Activated CD8-positive, alpha-beta T cell treated with anti-CD3 and anti-CD28 coated beads, Interleukin-2, amount 10 ng/mL, durations not matched to agents 7 days and 5 days (primary cell): ENCODE data around the gene TKFC. TPM values are rescaled to one million over a fixed set of nuclear protein-coding genes. Genes with fewer than 3 reads are reported as not detected.
"Not testable (repeated sequence)": the region's sequence is repeated elsewhere in the genome, so short reads cannot be mapped to it uniquely, and the experiment has no call there.

Experiments
- ATAC-seq: fragments of 150-1000 bp; cut with Tn5 transposase; one replicate; pipeline ENCODE4 v1.10.0; 2021; ENCODE audit warnings: moderate library complexity
- CTCF ChIA-PET: fragments of 350-600 bp; sonication (Branson Sonifier 250); formaldehyde crosslinking; loops from one replicate; lab custom pipeline; 2021; ENCODE audit warnings: antibody characterized with exemption; lab: Charles Lee
- POLR2A ChIA-PET: fragments of 350-600 bp; sonication (Branson Sonifier 250); formaldehyde crosslinking; loops from one replicate; lab custom pipeline; 2021; ENCODE audit warnings: antibody characterized with exemption; lab: Charles Lee
- DNase-seq: peaks from one replicate; pipeline ENCODE4 v3.0.0-alpha.2; 2020
- H3K27ac Mint-ChIP-seq: one replicate; pipeline ENCODE4 v1.8.0; 2021; ENCODE audit warnings: mild to moderate bottlenecking, mixed read lengths
- H3K27me3 Mint-ChIP-seq: one replicate; pipeline ENCODE4 v1.8.0; 2021; ENCODE audit warnings: low read depth, mixed read lengths
- H3K36me3 Mint-ChIP-seq: one replicate; pipeline ENCODE4 v1.8.0; 2021; ENCODE audit warnings: low read depth, mixed read lengths
- H3K4me1 Mint-ChIP-seq: one replicate; pipeline ENCODE4 v1.8.0; 2021; ENCODE audit warnings: low read depth, mixed read lengths
- H3K4me3 Mint-ChIP-seq: one replicate; pipeline ENCODE4 v1.8.0; 2021; ENCODE audit warnings: mild to moderate bottlenecking, mixed read lengths
- H3K9me3 Mint-ChIP-seq: one replicate; pipeline ENCODE4 v1.8.0; 2022; ENCODE audit warnings: mixed read lengths; ENCODE audit not compliant: insufficient read depth
- total RNA-seq, 2 experiments: library from RNA; stranded (reverse); gene quantifications; one replicate each; pipeline ENCODE4 v1.2.3, GENCODE V29; 2021

The TKFC gene
- total RNA-seq, 2 experiments from 2014 or later: 24.1 to 26.4 TPM

GRCh38 chr11:61369372-61370348 lies 36.6 kb downstream of the TKFC start:
- H3K27ac Mint-ChIP-seq: peak overlapping the region; percentile 18
- H3K9me3 Mint-ChIP-seq: peaks cover 4% of the 10 kb centered on the region
- H3K4me3 Mint-ChIP-seq: no peak overlapping the region
- peaks cover 14% of the 10 kb centered on the region for H3K4me1 Mint-ChIP-seq
- ATAC-seq (no peak), DNase-seq (no peak)
- ChIA-PET CTCF (interaction anchor here (0.8 to 4.0 kb wide), 4 partner anchors 15 to 34 kb away, joined by 3 to 35 read pairs (median 8); no protein-coding TSS in a partner anchor), POLR2A (interaction anchor here (0.6 to 1.0 kb wide), 2 partner anchors 34 to 340 kb away, joined by 3 to 4 read pairs; no protein-coding TSS in a partner anchor)
- no peaks in the 10 kb centered on the region for H3K27me3 Mint-ChIP-seq
- H3K36me3 Mint-ChIP-seq: peaks cover 65% of the 10 kb centered on the region

GRCh38 chr11:61370349-61371005 lies 37.4 kb downstream of the TKFC start:
- POLR2A ChIA-PET: interaction anchor here (1.2 to 1.3 kb wide), 2 partner anchors 8 to 36 kb away, joined by 3 to 5 read pairs; partner anchors contain the start of genes CYB561A3 and TMEM138
- peak overlapping the region; percentile 18 for H3K27ac Mint-ChIP-seq

GRCh38 chr11:61372659-61373420 lies 39.8 kb downstream of the TKFC start:
- Mint-ChIP-seq H3K9me3 (peaks cover 4% of the 10 kb centered on the region), H3K4me3 (no peak overlapping the region), H3K4me1 (peaks cover 14% of the 10 kb centered on the region), H3K27ac (no peak overlapping the region), H3K36me3 (peaks cover 62% of the 10 kb centered on the region), H3K27me3 (no peaks in the 10 kb centered on the region)
- POLR2A ChIA-PET: interaction anchor here (1.1 kb wide), 1 partner anchor 11 kb away, joined by 4 read pairs; the partner anchor contains the start of genes CYB561A3 and TMEM138
- CTCF ChIA-PET: interaction anchor here (1.0 kb wide), 2 partner anchors 13 to 37 kb away, joined by 3 to 5 read pairs; no protein-coding TSS in a partner anchor
- ATAC-seq (no peak), DNase-seq (no peak)

More at GRCh38 chr11:61370349-61371005, 37.4 kb downstream of the TKFC start:
- peaks cover 4% of the 10 kb centered on the region for H3K9me3 Mint-ChIP-seq
- H3K4me3 Mint-ChIP-seq: no peak overlapping the region
- no peaks in the 10 kb centered on the region for H3K27me3 Mint-ChIP-seq
- DNase-seq: no peak
- CTCF ChIA-PET: interaction anchor here (1.1 to 4.0 kb wide), 4 partner anchors 8 to 34 kb away, joined by 3 to 35 read pairs (median 8); no protein-coding TSS in a partner anchor
- ATAC-seq: no peak
- peaks cover 68% of the 10 kb centered on the region for H3K36me3 Mint-ChIP-seq
- H3K4me1 Mint-ChIP-seq: peaks cover 14% of the 10 kb centered on the region

GRCh38 chr11:61375761-61376108 lies 42.7 kb downstream of the TKFC start:
- H3K36me3 Mint-ChIP-seq: peaks cover 38% of the 10 kb centered on the region
- DNase-seq (no peak), ATAC-seq (no peak)
- POLR2A ChIA-PET: interaction anchor here (2.3 kb wide), 1 partner anchor 13 kb away, joined by 6 read pairs; the partner anchor contains the start of gene TMEM138
- no peaks in the 10 kb centered on the region for H3K27me3 Mint-ChIP-seq
- H3K27ac Mint-ChIP-seq: no peak overlapping the region
- H3K4me1 Mint-ChIP-seq: peaks cover under 1% of the 10 kb centered on the region
- H3K4me3 Mint-ChIP-seq: no peak overlapping the region
- CTCF ChIA-PET: interaction anchor here (1.2 to 3.1 kb wide), 4 partner anchors 10 to 70 kb away, joined by 3 to 24 read pairs (median 6); no protein-coding TSS in a partner anchor
- peaks cover 4% of the 10 kb centered on the region for H3K9me3 Mint-ChIP-seq

GRCh38 chr11:61377461-61378160 lies 44.6 kb downstream of the TKFC start:
- ATAC-seq: no peak
- H3K36me3 Mint-ChIP-seq: peaks cover 27% of the 10 kb centered on the region
- no peaks in the 10 kb centered on the region for H3K4me1 Mint-ChIP-seq
- H3K9me3 Mint-ChIP-seq: peaks cover 4% of the 10 kb centered on the region
- CTCF ChIA-PET: interaction anchor here (1.2 to 1.5 kb wide), 2 partner anchors 22 to 41 kb away, joined by 4 to 10 read pairs; no protein-coding TSS in a partner anchor
- no peak overlapping the region for H3K27ac Mint-ChIP-seq
- H3K4me3 Mint-ChIP-seq: no peak overlapping the region
- H3K27me3 Mint-ChIP-seq: no peaks in the 10 kb centered on the region
- POLR2A ChIA-PET: no interaction called here
- no peak for DNase-seq

DNA sequence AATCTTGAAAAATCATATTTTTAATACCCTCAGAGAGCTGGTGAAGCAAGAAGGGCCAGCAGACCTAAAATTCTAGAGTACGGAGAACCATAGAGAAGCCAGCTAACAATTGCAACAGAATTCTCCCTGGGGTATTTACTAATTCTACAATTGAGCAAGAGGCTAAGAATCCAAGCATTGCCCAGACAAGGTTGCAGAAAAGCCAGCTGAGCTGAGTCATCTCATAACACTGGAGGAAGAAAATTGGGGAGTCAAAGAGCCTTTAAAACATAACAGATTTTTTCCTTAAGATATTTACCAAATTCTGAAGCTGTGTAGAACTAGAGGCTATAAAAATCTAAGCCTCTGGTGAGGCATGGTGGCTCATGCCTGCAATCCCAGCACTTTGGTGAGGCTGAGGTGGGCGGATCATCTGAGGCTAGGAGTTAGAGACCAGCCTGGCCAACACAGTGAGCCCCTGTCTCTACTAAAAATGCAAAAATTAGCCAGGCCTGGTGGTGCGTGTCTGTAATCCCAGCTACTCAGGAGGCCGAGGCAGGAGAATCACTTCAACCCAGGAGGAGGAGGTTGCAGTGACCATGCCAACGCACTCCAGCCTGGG lies 45.8 kb downstream of the TKFC start:
- ChIA-PET CTCF (interaction anchor here (1.0 kb wide), 1 partner anchor 43 kb away, joined by 3 read pairs; no protein-coding TSS in a partner anchor), POLR2A (no interaction called here)
- Mint-ChIP-seq H3K27me3 (no peaks in the 10 kb centered on the region), H3K27ac (no peak overlapping the region), H3K9me3 (no peaks in the 10 kb centered on the region), H3K4me3 (no peak overlapping the region), H3K36me3 (peaks cover 22% of the 10 kb centered on the region), H3K4me1 (no peaks in the 10 kb centered on the region)
- ATAC-seq (no peak), DNase-seq (no peak)

DNA sequence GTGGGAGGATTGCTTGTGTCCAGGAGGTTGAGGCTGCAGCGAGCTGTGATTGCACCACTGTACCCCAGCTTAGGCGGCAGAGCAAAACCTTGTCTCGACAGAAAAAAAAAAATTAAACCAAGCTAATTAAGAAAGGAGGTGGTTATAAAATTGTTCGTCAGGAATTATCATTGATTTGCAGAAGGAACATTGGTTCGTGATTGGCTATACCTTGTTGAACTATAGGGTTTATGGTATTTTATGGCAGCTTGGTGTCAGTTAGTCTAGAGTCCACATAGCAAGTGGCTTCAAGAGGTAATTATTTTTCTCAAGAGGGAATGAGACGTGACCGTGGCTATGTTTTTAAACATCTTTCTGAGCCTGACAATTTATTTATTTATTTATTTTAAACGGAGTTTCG lies 47.9 kb downstream of the TKFC start:
- peaks cover 10% of the 10 kb centered on the region for H3K36me3 Mint-ChIP-seq
- ATAC-seq (no peak), DNase-seq (no peak)
- no peak overlapping the region for H3K27ac Mint-ChIP-seq
- ChIA-PET CTCF (interaction anchor here (7.8 kb wide), 1 partner anchor 43 kb away, joined by 390 read pairs; the partner anchor contains the start of genes DDB1 and TKFC), POLR2A (interaction anchor here (0.6 to 1.3 kb wide), 2 partner anchors 17 to 1407 kb away, joined by 3 read pairs; no protein-coding TSS in a partner anchor)
- H3K4me1 Mint-ChIP-seq: peaks cover 7% of the 10 kb centered on the region
- H3K27me3 Mint-ChIP-seq: no peaks in the 10 kb centered on the region
- no peak overlapping the region for H3K4me3 Mint-ChIP-seq
- no peaks in the 10 kb centered on the region for H3K9me3 Mint-ChIP-seq

DNA sequence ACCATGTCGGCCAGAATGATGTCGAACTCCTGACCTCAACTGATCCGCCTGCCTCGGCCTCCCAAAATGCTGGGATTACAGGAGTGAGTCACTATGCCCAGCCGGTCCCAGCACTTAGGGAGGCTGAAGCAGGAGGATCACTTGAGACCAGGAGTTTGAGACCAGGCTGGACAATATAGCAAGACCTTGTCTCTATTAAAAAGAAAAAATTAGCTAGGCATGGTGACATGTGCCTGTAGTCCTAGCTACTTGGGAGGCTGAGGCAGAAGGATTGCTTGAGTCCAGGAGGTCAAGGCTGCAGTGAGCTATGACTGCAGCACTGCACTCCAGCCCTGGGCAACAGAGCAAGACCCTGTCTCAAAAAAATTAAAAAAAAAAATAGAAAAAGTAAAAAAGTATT lies 50.8 kb downstream of the TKFC start:
- H3K4me3 Mint-ChIP-seq, H3K4me1 Mint-ChIP-seq, DNase-seq, H3K36me3 Mint-ChIP-seq, H3K27ac Mint-ChIP-seq, H3K27me3 Mint-ChIP-seq, H3K9me3 Mint-ChIP-seq, ATAC-seq: not testable (repeated sequence)
- ChIA-PET POLR2A (interaction anchor here (2.3 kb wide), 1 partner anchor 50 kb away, joined by 6 read pairs; no protein-coding TSS in a partner anchor), CTCF (interaction anchor here (2.5 to 7.8 kb wide), 6 partner anchors 11 to 130 kb away, joined by 20 to 390 read pairs (median 42); partner anchors contain the start of genes CYB561A3, DDB1, TKFC and TMEM138)

DNA sequence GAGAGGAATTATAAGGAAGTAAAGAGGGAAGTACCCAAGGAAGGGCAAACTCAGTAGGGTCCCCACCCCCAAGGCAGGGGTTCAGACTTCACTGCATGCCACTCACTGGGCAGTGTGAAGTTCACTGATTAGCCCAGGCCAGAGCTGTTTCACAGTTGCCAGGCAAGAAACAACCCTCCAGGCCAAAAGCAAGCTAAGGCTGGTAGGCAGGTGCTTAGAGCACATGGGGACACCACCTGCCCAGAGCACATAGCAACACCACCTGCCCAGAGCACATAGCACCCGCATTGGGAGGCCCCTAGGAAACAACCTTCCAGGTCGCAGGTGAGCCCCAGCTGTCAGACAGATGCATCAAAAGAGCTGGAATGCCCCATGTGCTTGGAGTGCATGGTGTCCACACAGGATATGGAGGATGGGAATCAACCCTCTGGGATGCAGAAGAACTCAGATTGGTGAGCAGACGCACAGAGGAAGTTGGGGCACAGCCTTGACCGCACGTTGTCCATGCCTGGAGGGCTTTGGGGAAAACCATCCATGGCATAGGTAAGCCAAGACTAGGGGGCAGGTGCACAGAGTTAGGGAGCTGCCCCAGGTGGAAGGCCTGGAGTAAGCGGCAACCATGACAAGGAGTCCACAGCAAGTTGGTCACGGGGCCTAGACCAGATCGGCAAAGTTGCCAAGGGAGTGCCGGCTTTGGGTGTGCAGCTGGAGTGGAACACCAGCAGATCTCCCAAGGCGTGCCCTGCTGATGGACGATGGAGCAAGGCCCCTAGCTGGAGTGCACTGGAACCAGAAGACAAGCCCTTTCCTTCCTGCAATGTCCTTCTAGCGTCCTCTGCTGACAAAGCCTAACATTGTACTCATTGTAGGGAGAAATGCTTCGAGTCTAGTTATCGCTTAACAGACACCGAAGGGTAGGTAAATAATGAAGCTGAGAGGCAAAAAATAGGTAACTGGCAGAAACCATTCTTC lies 51.5 kb downstream of the TKFC start:
- DNase-seq: no peak
- no peak overlapping the region for H3K4me3 Mint-ChIP-seq
- POLR2A ChIA-PET: interaction anchor here (2.0 to 2.4 kb wide), 3 partner anchors 23 to 51 kb away, joined by 6 to 11 read pairs (median 9); partner anchors contain the start of genes CYB561A3 and TMEM138

More for the DNA sequence above, 51.5 kb downstream of the TKFC start:
- Mint-ChIP-seq H3K27ac (no peak overlapping the region), H3K27me3 (peaks cover 3% of the 10 kb centered on the region), H3K9me3 (no peaks in the 10 kb centered on the region), H3K4me1 (peaks cover 7% of the 10 kb centered on the region), H3K36me3 (no peaks in the 10 kb centered on the region)
- no peak for ATAC-seq
- CTCF ChIA-PET: interaction anchor here (1.0 to 7.8 kb wide), 26 partner anchors 9 to 483 kb away, joined by 3 to 390 read pairs (median 8); partner anchors contain the start of genes CYB561A3, DDB1, TKFC and TMEM138
